NCI-H526 treated with DMSO at 0.1 percent for 48 hours (cell line): ENCODE results near the gene EXOC3.
"Not testable (repeated sequence)": the region's sequence is repeated elsewhere in the genome, so short reads cannot be mapped to it uniquely, and the experiment has no call there.

ENCODE experiments used
- DNase-seq: peaks from one replicate; lab custom pipeline; 2025; lab: John Stamatoyannopoulos, UW

EXOC3 gene

DNA sequence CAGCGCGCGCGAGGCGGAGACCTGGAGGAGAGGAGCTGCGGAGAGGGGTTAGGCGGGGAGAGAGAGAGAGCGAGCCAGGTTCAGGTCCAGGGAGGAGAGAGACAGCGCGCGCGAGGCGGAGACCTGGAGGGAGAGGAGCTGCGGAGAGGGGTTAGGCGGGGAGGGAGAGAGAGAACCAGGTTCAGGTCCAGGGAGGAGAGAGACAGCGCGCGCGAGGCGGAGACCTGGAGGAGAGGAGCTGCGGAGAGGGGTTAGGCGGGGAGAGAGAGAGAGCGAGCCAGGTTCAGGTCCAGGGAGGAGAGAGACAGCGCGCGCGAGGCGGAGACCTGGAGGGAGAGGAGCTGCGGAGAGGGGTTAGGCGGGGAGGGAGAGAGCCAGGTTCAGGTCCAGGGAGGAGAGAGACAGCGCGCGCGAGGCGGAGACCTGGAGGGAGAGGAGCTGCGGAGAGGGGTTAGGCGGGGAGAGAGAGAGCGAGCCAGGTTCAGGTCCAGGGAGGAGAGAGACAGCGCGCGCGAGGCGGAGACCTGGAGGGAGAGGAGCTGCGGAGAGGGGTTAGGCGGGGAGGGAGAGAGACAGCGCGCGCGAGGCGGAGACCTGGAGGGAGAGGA is 31.4 kb downstream of the EXOC3 start:
- not testable (repeated sequence) for DNase-seq

DNA sequence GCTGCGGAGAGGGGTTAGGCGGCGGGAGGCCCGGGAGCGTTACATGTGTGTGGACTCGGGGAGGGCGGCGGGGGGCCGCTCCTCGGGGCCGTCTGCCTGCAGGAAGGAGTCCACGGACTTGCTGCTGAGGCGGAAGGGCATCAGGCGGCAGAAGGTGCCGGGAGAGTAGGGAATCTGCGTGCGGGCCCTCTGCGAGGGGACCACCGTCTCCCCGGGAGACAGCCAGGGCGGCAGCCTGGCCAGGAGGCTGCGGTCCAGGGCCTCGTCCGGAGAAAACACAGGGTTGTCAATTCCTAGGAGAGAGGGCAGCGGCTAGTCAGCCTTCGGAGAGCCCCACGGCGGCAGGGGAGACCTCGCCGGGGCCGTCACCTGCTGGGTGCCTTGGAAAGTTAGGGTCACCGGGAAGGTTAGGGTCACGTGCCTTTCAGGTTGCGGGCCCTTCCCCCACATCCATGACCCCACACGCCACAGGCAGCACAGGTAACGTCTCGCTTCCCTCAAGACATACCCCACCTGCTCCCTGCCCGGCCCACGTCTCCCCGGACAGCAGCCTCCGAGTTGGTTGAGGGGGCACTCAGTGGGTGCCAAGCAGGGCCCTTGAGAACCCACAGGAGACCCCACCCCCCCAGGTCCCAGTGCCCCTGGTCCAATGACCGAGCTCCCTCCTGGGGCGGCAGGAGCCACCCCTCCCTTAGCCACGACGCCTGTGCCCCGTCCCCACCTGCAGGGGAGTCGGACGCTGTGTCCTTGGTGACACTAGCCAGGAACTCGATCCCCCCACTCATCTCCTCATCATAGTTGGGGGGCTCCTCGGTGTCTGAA is 32.1 kb downstream of the EXOC3 start:
- no peak for DNase-seq

- DNase-seq = no peak
Measured at GRCh38 chr5:475704-476101, 32.7 kb downstream of the EXOC3 start.

GRCh38 chr5:476102-476813 is 33.3 kb downstream of the EXOC3 start:
- DNase-seq = no peak

DNA sequence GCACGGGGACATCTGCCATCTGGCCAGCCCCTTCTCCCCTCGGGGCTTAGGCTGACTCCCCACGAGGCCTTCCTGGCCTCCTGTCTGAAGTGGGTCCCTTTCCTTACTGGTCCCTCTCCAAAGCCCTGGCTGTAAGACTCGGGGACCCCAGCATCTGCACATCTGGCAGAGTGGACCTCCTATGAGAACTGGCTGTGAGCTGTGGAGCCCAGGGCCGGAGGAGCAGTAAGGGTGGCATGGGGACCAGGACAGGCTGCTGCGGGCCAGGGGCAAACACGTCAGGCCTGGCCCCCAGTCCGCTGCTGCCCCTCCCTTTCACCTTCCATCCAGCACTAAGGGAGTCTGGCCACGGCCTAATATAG is 33.8 kb downstream of the EXOC3 start:
- no peak for DNase-seq

GRCh38 chr5:477247-477646 is 34.3 kb downstream of the EXOC3 start:
- DNase-seq = no peak

GRCh38 chr5:477871-478270 is 34.9 kb downstream of the EXOC3 start:
- DNase-seq = no peak

GRCh38 chr5:478369-478981 is 35.5 kb downstream of the EXOC3 start:
- DNase-seq = no peak

DNA sequence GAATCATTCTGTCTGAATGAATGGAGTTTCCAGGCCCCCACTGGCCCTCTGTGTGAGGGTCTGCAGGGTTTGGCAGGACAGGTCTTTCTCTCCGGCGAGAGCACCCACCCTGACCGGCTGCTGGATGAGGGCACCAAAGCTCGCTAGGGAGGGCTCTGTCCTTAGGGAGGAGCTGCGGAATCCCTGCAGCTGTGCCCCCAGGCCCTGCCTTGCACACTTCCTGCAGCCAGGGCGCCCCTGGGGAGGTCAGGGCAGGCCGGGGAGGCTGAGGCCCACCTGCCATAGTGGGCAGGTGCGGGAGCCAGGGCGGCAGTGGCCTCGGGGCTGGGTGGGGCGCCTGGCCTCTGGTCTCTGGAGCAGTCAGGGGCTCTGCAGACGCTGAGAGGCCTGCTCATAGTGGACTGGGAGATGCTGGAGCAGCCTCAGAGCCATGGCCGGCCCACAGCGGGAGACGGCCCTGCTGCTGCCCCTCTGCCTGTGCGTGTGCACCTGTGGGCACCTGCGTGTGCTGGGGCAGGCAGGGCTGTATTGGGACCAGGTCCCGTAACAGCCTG is 36.1 kb downstream of the EXOC3 start:
- no peak for DNase-seq

- no peak for DNase-seq
Measured at GRCh38 chr5:479566-480319, 36.8 kb downstream of the EXOC3 start.

GRCh38 chr5:481347-481746 is 38.4 kb downstream of the EXOC3 start:
- DNase-seq = no peak

- no peak for DNase-seq
Measured at GRCh38 chr5:482021-482420, 39.0 kb downstream of the EXOC3 start.

DNA sequence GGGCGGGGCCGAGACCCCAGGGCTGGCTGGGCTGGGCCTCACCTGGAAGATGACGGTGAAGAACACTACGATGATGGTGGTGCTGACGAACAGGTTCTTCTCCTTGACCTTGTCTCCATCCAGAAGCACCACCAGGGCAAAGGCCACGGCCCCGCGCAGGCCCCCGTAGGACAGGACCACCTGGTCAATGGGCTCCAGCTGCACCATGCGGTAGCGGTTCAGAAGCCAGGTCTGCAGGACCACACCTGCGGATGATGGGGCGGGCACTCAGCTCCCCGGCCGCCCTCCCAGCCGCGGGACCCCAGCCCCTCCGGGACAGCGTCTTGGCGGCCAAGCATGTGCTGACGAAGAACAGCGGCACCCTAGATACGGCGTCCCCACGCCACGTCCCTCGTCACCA is 39.5 kb downstream of the EXOC3 start:
- no peak for DNase-seq

GRCh38 chr5:483011-483410 is 40.0 kb downstream of the EXOC3 start:
- DNase-seq = no peak

DNA sequence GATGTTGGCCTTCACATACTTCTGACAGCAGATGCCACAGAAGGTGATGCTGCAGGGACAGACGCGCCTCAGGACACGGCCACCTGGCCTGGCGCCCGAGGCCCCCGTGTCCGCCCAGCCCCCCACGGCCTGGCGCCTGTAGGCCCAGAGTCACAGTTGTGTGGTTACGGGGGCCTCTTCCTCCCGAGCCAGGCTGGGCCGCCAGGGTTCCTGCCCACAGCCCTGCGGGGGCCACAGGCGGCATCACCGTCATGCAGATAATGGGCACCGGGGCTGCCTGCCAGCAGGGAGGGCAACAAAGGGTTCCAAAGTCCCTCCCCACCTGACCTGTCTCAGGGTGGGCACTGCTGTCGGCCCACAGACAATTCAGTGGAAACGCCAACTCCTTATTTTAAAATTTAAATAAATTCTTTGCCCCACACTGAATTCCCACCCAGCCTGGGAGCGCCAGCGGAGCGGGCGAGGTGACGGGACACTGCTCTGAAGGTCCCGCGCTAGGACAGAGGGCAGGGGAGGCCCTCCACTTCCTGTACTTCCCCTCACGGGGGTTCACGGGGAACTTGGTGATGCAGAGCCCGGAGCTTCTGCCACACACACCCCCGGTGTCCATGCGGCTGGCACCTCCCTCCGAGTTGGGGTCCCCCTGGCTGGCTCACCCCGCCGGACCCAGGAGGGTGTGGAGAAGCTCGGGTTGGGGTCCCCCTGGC is 40.6 kb downstream of the EXOC3 start:
- DNase-seq = no peak

DNA sequence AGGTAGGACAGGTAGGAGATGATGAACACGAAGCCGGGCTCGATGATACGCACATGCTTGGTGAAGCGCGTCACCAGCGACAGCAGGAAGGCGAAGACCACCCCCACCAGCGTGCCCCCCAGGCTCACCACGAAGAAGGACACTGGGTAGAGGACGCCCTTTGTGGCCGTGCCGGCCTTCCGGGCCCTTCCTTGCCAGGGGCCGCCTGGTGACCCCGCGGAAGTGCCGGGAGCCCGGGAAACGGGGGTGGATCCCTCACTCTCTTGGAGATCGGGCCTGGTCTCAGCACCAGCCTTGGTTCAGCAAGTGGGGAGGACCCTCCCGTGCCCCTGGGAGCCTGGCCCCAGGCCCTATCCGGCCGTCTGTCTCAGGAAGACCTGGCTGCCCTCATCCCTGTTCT is 41.6 kb downstream of the EXOC3 start:
- DNase-seq = no peak

- DNase-seq = no peak
Measured at GRCh38 chr5:485113-485945, 42.4 kb downstream of the EXOC3 start.

DNA sequence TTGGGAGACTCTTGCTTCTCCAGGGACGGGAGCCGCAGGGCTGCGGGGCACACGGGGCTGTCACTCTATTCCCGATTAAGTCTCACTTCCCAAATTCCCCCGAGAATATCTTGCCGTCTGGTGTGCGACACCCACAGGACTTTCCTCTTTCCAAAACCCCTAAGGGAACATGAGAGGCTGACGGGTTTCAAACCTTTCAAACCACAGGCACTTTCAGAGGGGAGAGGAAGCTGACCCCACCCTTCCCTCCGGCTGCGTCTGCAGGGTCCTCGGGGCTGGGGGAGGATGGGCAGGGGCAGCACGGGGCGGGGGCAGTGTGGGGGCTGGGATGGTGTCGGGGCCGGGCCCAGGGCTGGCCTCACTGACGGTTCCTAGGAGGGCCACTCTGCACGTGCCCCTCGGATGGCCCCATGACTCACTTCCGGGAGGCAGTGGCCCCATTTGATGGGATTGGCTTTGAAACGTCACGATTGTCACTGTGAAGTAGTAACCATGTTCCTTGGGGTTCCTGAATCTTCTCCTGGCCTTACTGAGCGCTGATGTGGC is 43.0 kb downstream of the EXOC3 start:
- DNase-seq = no peak

GRCh38 chr5:486597-486996 is 43.6 kb downstream of the EXOC3 start:
- DNase-seq = not testable (repeated sequence)

DNA sequence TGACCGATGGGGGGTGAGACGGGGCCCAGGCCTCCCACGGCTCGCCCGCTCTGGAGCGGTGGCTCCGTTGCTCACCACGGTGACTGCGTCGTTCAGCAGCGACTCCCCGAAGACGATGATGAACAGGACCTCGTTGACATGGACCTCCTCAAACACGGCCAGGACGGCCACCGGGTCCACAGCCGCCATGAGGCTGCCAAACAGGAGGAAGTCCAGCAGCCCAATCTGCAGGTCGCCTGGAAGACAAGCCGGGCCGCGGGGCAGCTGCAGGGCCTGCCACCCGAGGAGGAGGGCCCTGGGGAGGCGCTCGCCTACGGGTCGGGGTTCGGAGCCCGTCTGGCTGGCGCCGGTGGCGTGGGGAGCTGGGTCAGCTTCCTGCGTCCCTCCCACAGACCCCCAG is 45.3 kb downstream of the EXOC3 start:
- no peak for DNase-seq
